ENCODE measurements around the gene DNM3. TPM values are rescaled to one million over a fixed set of nuclear protein-coding genes. Genes with fewer than 3 reads are reported as not detected.

Gene DNM3
- total RNA-seq, 1 donor from 2014 or later = 2.1 TPM

- Mint-ChIP-seq H3K9me3 (no peaks in the 10 kb centered on the region), H3K27me3 (no peaks in the 10 kb centered on the region), H3K4me1 (ENCODE audit: unreplicated experiment) (peaks cover 41% of the 10 kb centered on the region), H3K36me3 (peaks cover under 1% of the 10 kb centered on the region), H3K27ac (no peak overlapping the region), H3K4me3 (no peak overlapping the region)
- DNase-seq (ENCODE audit: extremely low spot score, unreplicated experiment) = no peak
- TF ChIP-seq CTCF (conservative IDR thresholded peaks at IDR 0.05) = no peak
These were observed 606.3 kb downstream of the DNM3 start for GRCh38 chr1:172447641-172448040.

GRCh38 chr1:172448995-172449584 is 607.8 kb downstream of the DNM3 start:
- Mint-ChIP-seq H3K4me1 (ENCODE audit: unreplicated experiment) (peaks cover 44% of the 10 kb centered on the region), H3K9me3 (no peaks in the 10 kb centered on the region), H3K36me3 (no peaks in the 10 kb centered on the region), H3K27ac (peak overlapping the region; percentile 94), H3K27me3 (no peaks in the 10 kb centered on the region), H3K4me3 (peak overlapping the region; percentile 69)
- no peak for TF ChIP-seq CTCF (conservative IDR thresholded peaks at IDR 0.05)
- DNase-seq (ENCODE audit: extremely low spot score, unreplicated experiment) = no peak

GRCh38 chr1:172449585-172450523 is 608.6 kb downstream of the DNM3 start:
- Mint-ChIP-seq H3K4me1 (ENCODE audit: unreplicated experiment) (peaks cover 40% of the 10 kb centered on the region), H3K9me3 (no peaks in the 10 kb centered on the region), H3K36me3 (no peaks in the 10 kb centered on the region), H3K27me3 (no peaks in the 10 kb centered on the region), H3K27ac (peak overlapping the region; percentile 94), H3K4me3 (peak overlapping the region; percentile 69)
- TF ChIP-seq CTCF (conservative IDR thresholded peaks at IDR 0.05) = peak; percentile 82
- peak; percentile 69 for DNase-seq (ENCODE audit: extremely low spot score, unreplicated experiment)

- no peaks in the 10 kb centered on the region for H3K9me3 Mint-ChIP-seq
- peaks cover 40% of the 10 kb centered on the region for H3K4me1 Mint-ChIP-seq (ENCODE audit: unreplicated experiment)
- TF ChIP-seq CTCF (conservative IDR thresholded peaks at IDR 0.05) = no peak
- DNase-seq (ENCODE audit: extremely low spot score, unreplicated experiment) = no peak
- no peaks in the 10 kb centered on the region for H3K27me3 Mint-ChIP-seq
- no peaks in the 10 kb centered on the region for H3K36me3 Mint-ChIP-seq
- peak overlapping the region; percentile 67 for H3K4me3 Mint-ChIP-seq
- H3K27ac Mint-ChIP-seq = peak overlapping the region; percentile 94
These were observed 609.2 kb downstream of the DNM3 start for GRCh38 chr1:172450524-172450885.

GRCh38 chr1:172451002-172451443 is 609.7 kb downstream of the DNM3 start:
- Mint-ChIP-seq H3K4me1 (ENCODE audit: unreplicated experiment) (peaks cover 40% of the 10 kb centered on the region), H3K4me3 (peak overlapping the region; percentile 51), H3K27me3 (no peaks in the 10 kb centered on the region), H3K27ac (peak overlapping the region; percentile 94), H3K9me3 (no peaks in the 10 kb centered on the region), H3K36me3 (no peaks in the 10 kb centered on the region)
- no peak for TF ChIP-seq CTCF (conservative IDR thresholded peaks at IDR 0.05)
- no peak for DNase-seq (ENCODE audit: extremely low spot score, unreplicated experiment)
